HepG2 (cell line): Measurements from ENCODE around the gene OXLD1. TPM values are rescaled to one million over a fixed set of nuclear protein-coding genes. Genes with fewer than 3 reads are reported as not detected.

Source experiments
- CEBPB ChIP-seq: IDR thresholded peaks from 2 replicates; pipeline ENCODE4 v1.6.1; 2011; ENCODE audit warnings: low read depth, low read length, improper control_type of control experiment, borderline replicate concordance
- ELF3 ChIP-seq: IDR thresholded peaks from 2 replicates; pipeline ENCODE4 v1.6.1; 2016; ENCODE audit warnings: missing genetic modification reagents, missing compliant biosample characterization
- ERF ChIP-seq: IDR thresholded peaks from 2 replicates; pipeline ENCODE4 v1.6.1; 2018; ENCODE audit warnings: missing biosample characterization, missing genetic modification reagents
- GABPA ChIP-seq, 2 experiments: IDR thresholded peaks; 2 replicates each; pipeline ENCODE4 v1.6.1; 2011 to 2016; ENCODE audit warnings: low read depth in 2 of 2, low read length in 1 of 2, missing biosample characterization in 1 of 2, missing genetic modification characterization in 1 of 2
- NRL ChIP-seq: sonication (generic); formaldehyde crosslinking; IDR thresholded peaks from 2 replicates; pipeline ENCODE4 v1.5.0; 2020; ENCODE audit warnings: missing genetic modification reagents, mild to moderate bottlenecking, moderate library complexity, borderline replicate concordance
- RBM39 ChIP-seq: fragments of 200-400 bp; formaldehyde crosslinking; IDR thresholded peaks from one replicate; pipeline ENCODE4 v1.6.1; 2018; ENCODE audit warnings: antibody characterized with exemption, mild to moderate bottlenecking, low read depth, low read length; ENCODE audit not compliant: poor library complexity, severe bottlenecking
- RNF2 ChIP-seq: fragments of 450-650 bp; conservative IDR thresholded peaks from 2 replicates; pipeline ENCODE4 v1.6.1; 2016; ENCODE audit warnings: low read depth
- TBX2 ChIP-seq: sonication (generic); formaldehyde crosslinking; IDR thresholded peaks from 2 replicates; pipeline ENCODE4 v1.5.0; 2020; ENCODE audit warnings: missing genetic modification reagents, mild to moderate bottlenecking, borderline replicate concordance
- U2AF1 ChIP-seq: fragments of 200-400 bp; formaldehyde crosslinking; optimal IDR thresholded peaks from 2 replicates; pipeline ENCODE3; 2017; ENCODE audit warnings: mild to moderate bottlenecking, low read depth, low read length
- ZBTB1 ChIP-seq: sonication (generic); formaldehyde crosslinking; IDR thresholded peaks from 2 replicates; pipeline ENCODE4 v1.4.0; 2020; ENCODE audit warnings: missing genetic modification reagents, borderline replicate concordance
- ZNF234 ChIP-seq: sonication (generic); formaldehyde crosslinking; conservative IDR thresholded peaks from 2 replicates; pipeline ENCODE4 v1.5.1; 2020; ENCODE audit warnings: mild to moderate bottlenecking, missing genetic modification reagents
- ZNF256 ChIP-seq: sonication (generic); formaldehyde crosslinking; conservative IDR thresholded peaks from 2 replicates; pipeline ENCODE4 v1.4.0; 2020; ENCODE audit warnings: missing genetic modification reagents
- polyA plus RNA-seq, 8 experiments: library from polyadenylated mRNA; depleted of rRNA in 3 of 8; stranded (reverse) in 7 of 8; unstranded in 1 of 8; fragments of >200 nt; fragmentation: Illumina TruSeq in 4 of 8; extraction: Trizol in 4 of 8; gene quantifications; 2 replicates each; pipeline versions ENCODE4 v1.2.1 to v1.2.3, GENCODE V29; 2011 to 2016; ENCODE audit warnings: low read depth in 4 of 8, missing spikeins in 1 of 8, mixed read lengths in 1 of 8; ENCODE audit not compliant: insufficient read depth in 1 of 8
- total RNA-seq, 5 experiments: library from RNA; depleted of rRNA; stranded (reverse); fragments of >200 nt; fragmentation: Illumina TruSeq; extraction: Trizol; gene quantifications; 2 replicates each; pipeline ENCODE4 v1.2.3, GENCODE V29; 2016; ENCODE audit warnings: low read depth in 1 of 5
- TF ChIP-seq, protein P1 (sequence below): sonication (generic); formaldehyde crosslinking; IDR thresholded peaks from 2 replicates; pipeline ENCODE4 v1.4.0; 2020; ENCODE audit warnings: missing genetic modification reagents
- TF ChIP-seq, protein P2 (sequence below): sonication (generic); formaldehyde crosslinking; IDR thresholded peaks from 2 replicates; pipeline ENCODE4 v1.4.0; 2020; ENCODE audit warnings: missing genetic modification reagents
- TF ChIP-seq, protein P3 (sequence below): sonication (generic); formaldehyde crosslinking; IDR thresholded peaks from 2 replicates; pipeline ENCODE4 v1.5.1; 2020; ENCODE audit warnings: missing genetic modification reagents, mild to moderate bottlenecking, borderline replicate concordance
- TF ChIP-seq, protein P4 (sequence below): sonication (generic); formaldehyde crosslinking; IDR thresholded peaks from 2 replicates; pipeline ENCODE4 v1.5.1; 2020; ENCODE audit warnings: mild to moderate bottlenecking, missing genetic modification reagents

Gene OXLD1
- total and polyA plus RNA-seq, 2 of the 13 experiments (the other 11 are each of a cell fraction or from before 2014, with no cell fraction given) = 27.1 to 37.5 TPM

DNA sequence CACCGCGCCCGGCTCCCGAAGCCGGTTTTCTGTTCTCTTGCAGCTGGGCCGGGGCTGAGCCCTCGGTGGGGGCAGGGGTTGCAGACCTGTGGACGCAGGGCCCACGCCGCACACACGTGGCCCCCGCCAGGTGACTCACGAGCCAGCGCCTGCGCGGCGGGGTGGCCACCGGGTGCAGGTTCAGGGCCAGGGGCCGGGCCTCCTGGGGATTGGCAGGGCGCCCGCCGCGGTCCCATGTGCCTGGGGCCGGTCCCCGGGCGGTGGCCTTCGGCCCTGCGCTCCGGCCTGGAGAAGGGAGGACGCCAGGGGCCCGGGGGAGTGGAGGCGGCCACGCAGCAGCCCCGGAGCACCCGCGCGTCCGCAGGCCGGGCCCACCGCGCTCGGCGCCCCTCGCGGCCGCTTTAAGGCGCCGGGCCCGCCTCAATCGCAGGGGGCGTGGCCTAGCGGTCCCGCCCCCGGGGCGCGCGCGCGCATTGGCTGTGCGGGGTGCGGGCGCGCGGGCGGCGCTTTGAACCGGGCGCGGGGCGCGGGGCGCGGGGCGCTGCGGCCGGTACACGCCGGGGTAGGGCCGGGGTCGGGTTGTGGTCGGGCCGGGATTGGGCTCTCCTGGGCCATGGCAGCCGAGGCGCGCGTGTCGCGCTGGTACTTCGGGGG is 45.5 kb upstream of the OXLD1 start, which contains the start of gene SLC25A10 (continued):
- TF ChIP-seq U2AF1 (no peak), ZNF234 (CRISPR knock-in tag) (peak; percentile 87; the same call in 1 of the 2 replicates), ZBTB1 (CRISPR knock-in tag) (peak; percentile 52; the same call in 1 of the 2 replicates), CEBPB (no peak; the same call in 1 of the 2 replicates), ELF3 (CRISPR knock-in tag) (peak; percentile 95), RNF2 (peak; percentile 98), NRL (CRISPR knock-in tag) (peak; percentile 96), ZNF256 (CRISPR knock-in tag) (peak; percentile 97), ERF (peak; percentile 100), GABPA (IDR thresholded peaks at IDR 0.05; ENCODE audit: low read depth, low read length) (no peak), GABPA (CRISPR knock-in tag; IDR thresholded peaks at IDR 0.05; ENCODE audit: low read depth) (no peak), RBM39 (peak; percentile 21), TBX2 (CRISPR knock-in tag) (peak; percentile 94)
- TF ChIP-seq, protein P1, sequence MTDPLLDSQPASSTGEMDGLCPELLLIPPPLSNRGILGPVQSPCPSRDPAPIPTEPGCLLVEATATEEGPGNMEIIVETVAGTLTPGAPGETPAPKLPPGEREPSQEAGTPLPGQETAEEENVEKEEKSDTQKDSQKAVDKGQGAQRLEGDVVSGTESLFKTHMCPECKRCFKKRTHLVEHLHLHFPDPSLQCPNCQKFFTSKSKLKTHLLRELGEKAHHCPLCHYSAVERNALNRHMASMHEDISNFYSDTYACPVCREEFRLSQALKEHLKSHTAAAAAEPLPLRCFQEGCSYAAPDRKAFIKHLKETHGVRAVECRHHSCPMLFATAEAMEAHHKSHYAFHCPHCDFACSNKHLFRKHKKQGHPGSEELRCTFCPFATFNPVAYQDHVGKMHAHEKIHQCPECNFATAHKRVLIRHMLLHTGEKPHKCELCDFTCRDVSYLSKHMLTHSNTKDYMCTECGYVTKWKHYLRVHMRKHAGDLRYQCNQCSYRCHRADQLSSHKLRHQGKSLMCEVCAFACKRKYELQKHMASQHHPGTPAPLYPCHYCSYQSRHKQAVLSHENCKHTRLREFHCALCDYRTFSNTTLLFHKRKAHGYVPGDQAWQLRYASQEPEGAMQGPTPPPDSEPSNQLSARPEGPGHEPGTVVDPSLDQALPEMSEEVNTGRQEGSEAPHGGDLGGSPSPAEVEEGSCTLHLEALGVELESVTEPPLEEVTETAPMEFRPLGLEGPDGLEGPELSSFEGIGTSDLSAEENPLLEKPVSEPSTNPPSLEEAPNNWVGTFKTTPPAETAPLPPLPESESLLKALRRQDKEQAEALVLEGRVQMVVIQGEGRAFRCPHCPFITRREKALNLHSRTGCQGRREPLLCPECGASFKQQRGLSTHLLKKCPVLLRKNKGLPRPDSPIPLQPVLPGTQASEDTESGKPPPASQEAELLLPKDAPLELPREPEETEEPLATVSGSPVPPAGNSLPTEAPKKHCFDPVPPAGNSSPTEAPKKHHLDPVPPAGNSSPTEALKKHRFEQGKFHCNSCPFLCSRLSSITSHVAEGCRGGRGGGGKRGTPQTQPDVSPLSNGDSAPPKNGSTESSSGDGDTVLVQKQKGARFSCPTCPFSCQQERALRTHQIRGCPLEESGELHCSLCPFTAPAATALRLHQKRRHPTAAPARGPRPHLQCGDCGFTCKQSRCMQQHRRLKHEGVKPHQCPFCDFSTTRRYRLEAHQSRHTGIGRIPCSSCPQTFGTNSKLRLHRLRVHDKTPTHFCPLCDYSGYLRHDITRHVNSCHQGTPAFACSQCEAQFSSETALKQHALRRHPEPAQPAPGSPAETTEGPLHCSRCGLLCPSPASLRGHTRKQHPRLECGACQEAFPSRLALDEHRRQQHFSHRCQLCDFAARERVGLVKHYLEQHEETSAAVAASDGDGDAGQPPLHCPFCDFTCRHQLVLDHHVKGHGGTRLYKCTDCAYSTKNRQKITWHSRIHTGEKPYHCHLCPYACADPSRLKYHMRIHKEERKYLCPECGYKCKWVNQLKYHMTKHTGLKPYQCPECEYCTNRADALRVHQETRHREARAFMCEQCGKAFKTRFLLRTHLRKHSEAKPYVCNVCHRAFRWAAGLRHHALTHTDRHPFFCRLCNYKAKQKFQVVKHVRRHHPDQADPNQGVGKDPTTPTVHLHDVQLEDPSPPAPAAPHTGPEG (CRISPR knock-in tag) = peak; percentile 95
- TF ChIP-seq, protein P2, sequence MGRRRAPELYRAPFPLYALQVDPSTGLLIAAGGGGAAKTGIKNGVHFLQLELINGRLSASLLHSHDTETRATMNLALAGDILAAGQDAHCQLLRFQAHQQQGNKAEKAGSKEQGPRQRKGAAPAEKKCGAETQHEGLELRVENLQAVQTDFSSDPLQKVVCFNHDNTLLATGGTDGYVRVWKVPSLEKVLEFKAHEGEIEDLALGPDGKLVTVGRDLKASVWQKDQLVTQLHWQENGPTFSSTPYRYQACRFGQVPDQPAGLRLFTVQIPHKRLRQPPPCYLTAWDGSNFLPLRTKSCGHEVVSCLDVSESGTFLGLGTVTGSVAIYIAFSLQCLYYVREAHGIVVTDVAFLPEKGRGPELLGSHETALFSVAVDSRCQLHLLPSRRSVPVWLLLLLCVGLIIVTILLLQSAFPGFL (CRISPR knock-in tag) = peak; percentile 91
- TF ChIP-seq, protein P3, sequence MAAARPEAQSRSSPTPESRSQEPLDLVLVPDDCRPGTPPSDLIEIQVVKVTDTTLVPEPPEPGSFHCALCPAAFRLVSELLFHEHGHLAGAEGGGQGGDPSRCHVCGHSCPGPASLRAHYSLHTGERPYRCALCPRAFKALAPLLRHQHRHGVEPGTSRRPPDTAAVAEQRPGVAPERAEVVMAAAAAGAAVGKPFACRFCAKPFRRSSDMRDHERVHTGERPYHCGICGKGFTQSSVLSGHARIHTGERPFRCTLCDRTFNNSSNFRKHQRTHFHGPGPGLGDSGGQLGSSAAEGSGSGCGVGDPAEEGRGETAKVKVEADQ = peak; percentile 92; the same call in 1 of the 2 replicates
- TF ChIP-seq, protein P4, sequence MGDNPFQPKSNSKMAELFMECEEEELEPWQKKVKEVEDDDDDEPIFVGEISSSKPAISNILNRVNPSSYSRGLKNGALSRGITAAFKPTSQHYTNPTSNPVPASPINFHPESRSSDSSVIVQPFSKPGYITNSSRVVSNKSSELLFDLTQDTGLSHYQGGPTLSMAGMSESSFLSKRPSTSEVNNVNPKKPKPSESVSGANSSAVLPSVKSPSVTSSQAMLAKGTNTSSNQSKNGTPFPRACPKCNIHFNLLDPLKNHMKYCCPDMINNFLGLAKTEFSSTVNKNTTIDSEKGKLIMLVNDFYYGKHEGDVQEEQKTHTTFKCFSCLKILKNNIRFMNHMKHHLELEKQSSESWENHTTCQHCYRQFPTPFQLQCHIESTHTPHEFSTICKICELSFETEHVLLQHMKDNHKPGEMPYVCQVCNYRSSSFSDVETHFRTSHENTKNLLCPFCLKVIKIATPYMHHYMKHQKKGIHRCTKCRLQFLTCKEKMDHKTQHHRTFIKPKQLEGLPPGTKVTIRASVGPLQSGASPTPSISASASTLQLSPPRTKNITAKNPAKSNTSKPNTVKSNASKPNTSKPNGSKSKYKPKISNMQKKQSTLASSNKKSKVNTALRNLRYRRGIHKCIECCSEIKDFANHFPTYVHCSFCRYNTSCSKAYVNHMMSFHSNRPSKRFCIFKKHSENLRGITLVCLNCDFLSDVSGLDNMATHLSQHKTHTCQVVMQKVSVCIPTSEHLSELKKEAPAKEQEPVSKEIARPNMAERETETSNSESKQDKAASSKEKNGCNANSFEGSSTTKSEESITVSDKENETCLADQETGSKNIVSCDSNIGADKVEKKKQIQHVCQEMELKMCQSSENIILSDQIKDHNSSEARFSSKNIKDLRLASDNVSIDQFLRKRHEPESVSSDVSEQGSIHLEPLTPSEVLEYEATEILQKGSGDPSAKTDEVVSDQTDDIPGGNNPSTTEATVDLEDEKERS (CRISPR knock-in tag) = peak; percentile 88
